DMS153 treated with DMSO at 0.1 percent for 48 hours (cell line): ENCODE measurements around the gene INCENP.
"Not testable (repeated sequence)": the region's sequence is repeated elsewhere in the genome, so short reads cannot be mapped to it uniquely, and the experiment has no call there.

ENCODE experiments used
- DNase-seq: peaks from one replicate; lab custom pipeline; 2025; ENCODE audit not compliant: unreplicated experiment; lab: John Stamatoyannopoulos, UW

The INCENP gene

GRCh38 chr11:62123669-62124185 lies at the start of gene INCENP:
Gene INCENP (plus strand): TSS chr11:62124011. CDS start chr11:62128162, 4,151 bp downstream.
- peak; percentile 94 for DNase-seq

GRCh38 chr11:62075438-62075837 lies 48.4 kb upstream of the INCENP start:
- DNase-seq, result no peak

GRCh38 chr11:62077132-62077531 lies 46.7 kb upstream of the INCENP start:
- no peak for DNase-seq

- peak; percentile 67 for DNase-seq
Observed at GRCh38 chr11:62081378-62082291, 42.2 kb upstream of the INCENP start.

GRCh38 chr11:62082292-62082657 lies 41.5 kb upstream of the INCENP start:
- no peak for DNase-seq

- not testable (repeated sequence) for DNase-seq
Observed at GRCh38 chr11:62084801-62085200, 39.0 kb upstream of the INCENP start.

- DNase-seq, result no peak
Observed at GRCh38 chr11:62087694-62088093, 36.1 kb upstream of the INCENP start.

GRCh38 chr11:62088331-62088933 lies 35.4 kb upstream of the INCENP start:
- DNase-seq, result no peak

GRCh38 chr11:62103141-62103540 lies 20.7 kb upstream of the INCENP start:
- no peak for DNase-seq

GRCh38 chr11:62103986-62104385 lies 19.8 kb upstream of the INCENP start:
- no peak for DNase-seq

- DNase-seq, result no peak
Observed at GRCh38 chr11:62104816-62105653, 18.8 kb upstream of the INCENP start.

GRCh38 chr11:62105667-62106191 lies 18.1 kb upstream of the INCENP start:
- no peak for DNase-seq

GRCh38 chr11:62108017-62108750 lies 15.6 kb upstream of the INCENP start:
- DNase-seq, result peak; percentile 77

GRCh38 chr11:62108971-62109404 lies 14.8 kb upstream of the INCENP start:
- DNase-seq, result no peak

- DNase-seq, result no peak
Observed at GRCh38 chr11:62115085-62115694, 8.6 kb upstream of the INCENP start.

- no peak for DNase-seq
Observed at GRCh38 chr11:62116451-62116850, 7.4 kb upstream of the INCENP start.

GRCh38 chr11:62119569-62119968 lies 4.2 kb upstream of the INCENP start:
- no peak for DNase-seq

GRCh38 chr11:62120001-62120400 lies 3.8 kb upstream of the INCENP start:
- no peak for DNase-seq

GRCh38 chr11:62120431-62120830 lies 3.4 kb upstream of the INCENP start:
- no peak for DNase-seq

GRCh38 chr11:62122076-62122475 lies 1.7 kb upstream of the INCENP start:
- DNase-seq, result no peak
